Activated CD8-positive, alpha-beta T cell treated with anti-CD3 and anti-CD28 coated beads for 36 hours (primary cell): ENCODE data around the gene PHIP. TPM values are rescaled to one million over a fixed set of nuclear protein-coding genes. Genes with fewer than 3 reads are reported as not detected.
A peak's percentile ranks its signal among the peaks of the same experiment; 100 is the strongest.
"Not testable (repeated sequence)": the region's sequence is repeated elsewhere in the genome, so short reads cannot be mapped to it uniquely, and the experiment has no call there.

Experiments
- ATAC-seq: fragments of 200-7000 bp; cut with Tn5 transposase; one replicate; pipeline ENCODE4 v1.10.0; 2021; ENCODE audit warnings: mild to moderate bottlenecking, moderate library complexity
- CTCF ChIA-PET: fragments of 350-600 bp; sonication (Branson Sonifier 250); formaldehyde crosslinking; loops from one replicate; lab custom pipeline; 2021; ENCODE audit warnings: antibody characterized with exemption; lab: Charles Lee
- POLR2A ChIA-PET: fragments of 350-600 bp; sonication (Branson Sonifier 250); formaldehyde crosslinking; loops from one replicate; lab custom pipeline; 2021; ENCODE audit warnings: antibody characterized with exemption; lab: Charles Lee
- DNase-seq: peaks from one replicate; pipeline ENCODE4 v3.0.0-alpha.2; 2020
- H3K27ac Mint-ChIP-seq: one replicate; pipeline ENCODE4 v1.8.0; 2021; ENCODE audit warnings: mild to moderate bottlenecking, mixed read lengths
- H3K27me3 Mint-ChIP-seq: one replicate; pipeline ENCODE4 v1.8.0; 2021; ENCODE audit warnings: mixed read lengths
- H3K36me3 Mint-ChIP-seq: one replicate; pipeline ENCODE4 v1.8.0; 2021; ENCODE audit warnings: low read depth, mixed read lengths
- H3K4me1 Mint-ChIP-seq: one replicate; pipeline ENCODE4 v1.8.0; 2021; ENCODE audit warnings: low read depth, mixed read lengths
- H3K4me3 Mint-ChIP-seq: one replicate; pipeline ENCODE4 v1.8.0; 2021; ENCODE audit warnings: mild to moderate bottlenecking, moderate library complexity, mixed read lengths
- H3K9me3 Mint-ChIP-seq: one replicate; pipeline ENCODE4 v1.8.0; 2021; ENCODE audit warnings: mixed read lengths
- CTCF ChIP-seq: fragments of 200-600 bp; IDR thresholded peaks from one replicate; pipeline ENCODE4 v1.8.0; 2022; ENCODE audit warnings: antibody characterized with exemption, mild to moderate bottlenecking
- intact Hi-C: fragments of 100-400 bp; cut with micrococcal nuclease; formaldehyde crosslinking; loops from one replicate; pipeline ENCODE4 v1.10.0; 2022
- total RNA-seq, 2 experiments: library from RNA; stranded (reverse); gene quantifications; one replicate each; pipeline ENCODE4 v1.2.3, GENCODE V29; 2021

The PHIP gene
- total RNA-seq, 2 experiments from 2014 or later, result 24.7 to 25.7 TPM

GRCh38 chr6:78910591-78911171, 167.4 kb downstream of the PHIP start:
- intact Hi-C loops, result no loop called here
- ChIA-PET POLR2A (no interaction called here), CTCF (interaction anchor here (0.6 to 1.0 kb wide), 2 partner anchors 10 to 11 kb away, joined by 3 read pairs; no protein-coding TSS in a partner anchor)
- ATAC-seq (peak; percentile 83), DNase-seq (peak; percentile 47)
- Mint-ChIP-seq H3K27me3 (peaks cover 31% of the 10 kb centered on the region), H3K9me3 (peaks cover 2% of the 10 kb centered on the region), H3K4me1 (peaks cover 6% of the 10 kb centered on the region), H3K36me3 (peaks cover 7% of the 10 kb centered on the region), H3K4me3 (peak overlapping the region; percentile 37), H3K27ac (no peak overlapping the region)
- no peak for TF ChIP-seq CTCF

- intact Hi-C loops, result no loop called here
- H3K27ac Mint-ChIP-seq, result no peak overlapping the region
- ATAC-seq (no peak), DNase-seq (no peak)
- ChIA-PET POLR2A (no interaction called here), CTCF (interaction anchor here (1.0 kb wide), 1 partner anchor 11 kb away, joined by 3 read pairs; no protein-coding TSS in a partner anchor)
- no peaks in the 10 kb centered on the region for H3K9me3 Mint-ChIP-seq
- H3K36me3 Mint-ChIP-seq, result peaks cover 7% of the 10 kb centered on the region
- peaks cover 6% of the 10 kb centered on the region for H3K4me1 Mint-ChIP-seq
- H3K4me3 Mint-ChIP-seq, result peak overlapping the region; percentile 37
- H3K27me3 Mint-ChIP-seq, result peaks cover 31% of the 10 kb centered on the region
- TF ChIP-seq CTCF, result no peak
Observed at GRCh38 chr6:78910010-78910409, 168.0 kb downstream of the PHIP start.

GRCh38 chr6:78909391-78909790, 168.7 kb downstream of the PHIP start:
- no peak overlapping the region for H3K4me3 Mint-ChIP-seq
- peaks cover 7% of the 10 kb centered on the region for H3K36me3 Mint-ChIP-seq
- ChIA-PET POLR2A (no interaction called here), CTCF (no interaction called here)
- no peak for ATAC-seq
- DNase-seq, result no peak
- H3K27me3 Mint-ChIP-seq, result peaks cover 31% of the 10 kb centered on the region
- H3K9me3 Mint-ChIP-seq, result no peaks in the 10 kb centered on the region
- H3K4me1 Mint-ChIP-seq, result peaks cover 6% of the 10 kb centered on the region
- H3K27ac Mint-ChIP-seq, result no peak overlapping the region
- intact Hi-C loops, result no loop called here
- TF ChIP-seq CTCF, result no peak

- ChIA-PET CTCF (no interaction called here), POLR2A (interaction anchor here (0.6 kb wide), 1 partner anchor 31 kb away, joined by 3 read pairs; no protein-coding TSS in a partner anchor)
- ATAC-seq (no peak), DNase-seq (no peak)
- Mint-ChIP-seq H3K4me1 (peaks cover 6% of the 10 kb centered on the region), H3K27ac (no peak overlapping the region), H3K9me3 (no peaks in the 10 kb centered on the region), H3K27me3 (peaks cover 31% of the 10 kb centered on the region), H3K4me3 (no peak overlapping the region), H3K36me3 (peaks cover 7% of the 10 kb centered on the region)
- intact Hi-C loops, result no loop called here
- no peak for TF ChIP-seq CTCF
Observed at GRCh38 chr6:78908621-78909020, 169.4 kb downstream of the PHIP start.

- TF ChIP-seq CTCF, result no peak
- H3K4me3 Mint-ChIP-seq, result no peak overlapping the region
- peaks cover 3% of the 10 kb centered on the region for H3K36me3 Mint-ChIP-seq
- no peaks in the 10 kb centered on the region for H3K4me1 Mint-ChIP-seq
- H3K27ac Mint-ChIP-seq, result no peak overlapping the region
- no peak for ATAC-seq
- ChIA-PET POLR2A (no interaction called here), CTCF (no interaction called here)
- intact Hi-C loops, result no loop called here
- H3K9me3 Mint-ChIP-seq, result no peaks in the 10 kb centered on the region
- no peaks in the 10 kb centered on the region for H3K27me3 Mint-ChIP-seq
- DNase-seq, result no peak
Observed at GRCh38 chr6:78896227-78896626, 181.8 kb downstream of the PHIP start.

GRCh38 chr6:78889901-78890300, 188.2 kb downstream of the PHIP start:
- DNase-seq, H3K27ac Mint-ChIP-seq, H3K27me3 Mint-ChIP-seq, ATAC-seq, CTCF ChIA-PET, H3K9me3 Mint-ChIP-seq, H3K4me3 Mint-ChIP-seq, H3K4me1 Mint-ChIP-seq, POLR2A ChIA-PET, intact Hi-C loops: not testable (repeated sequence)
- H3K36me3 Mint-ChIP-seq, result peaks cover 13% of the 10 kb centered on the region
